Measurements from ENCODE around the gene LIF. TPM values are rescaled to one million over a fixed set of nuclear protein-coding genes. Genes with fewer than 3 reads are reported as not detected.

LIF gene
- total RNA-seq, 1 donor from 2014 or later: 2.3 TPM

DNA sequence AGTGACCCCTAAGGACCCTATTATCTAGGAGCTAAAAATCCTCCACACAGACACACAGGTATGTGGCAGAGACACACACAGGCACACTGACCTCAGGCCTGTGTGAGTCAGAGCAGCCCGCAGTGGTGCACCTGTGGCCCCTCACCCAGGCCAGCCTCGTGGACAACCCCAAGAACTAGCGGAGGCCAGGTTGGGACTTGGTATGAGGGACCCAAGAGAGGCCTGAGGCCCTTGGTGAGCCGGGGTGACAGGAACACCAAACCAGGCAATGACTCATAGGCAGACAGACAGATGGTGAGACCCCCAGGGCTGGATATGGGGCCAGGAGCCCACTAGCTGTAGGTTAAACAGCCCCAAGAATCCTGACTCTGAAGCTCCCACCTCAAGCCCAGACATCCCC is 36.8 kb upstream of the LIF start:
- TF ChIP-seq, protein P1, sequence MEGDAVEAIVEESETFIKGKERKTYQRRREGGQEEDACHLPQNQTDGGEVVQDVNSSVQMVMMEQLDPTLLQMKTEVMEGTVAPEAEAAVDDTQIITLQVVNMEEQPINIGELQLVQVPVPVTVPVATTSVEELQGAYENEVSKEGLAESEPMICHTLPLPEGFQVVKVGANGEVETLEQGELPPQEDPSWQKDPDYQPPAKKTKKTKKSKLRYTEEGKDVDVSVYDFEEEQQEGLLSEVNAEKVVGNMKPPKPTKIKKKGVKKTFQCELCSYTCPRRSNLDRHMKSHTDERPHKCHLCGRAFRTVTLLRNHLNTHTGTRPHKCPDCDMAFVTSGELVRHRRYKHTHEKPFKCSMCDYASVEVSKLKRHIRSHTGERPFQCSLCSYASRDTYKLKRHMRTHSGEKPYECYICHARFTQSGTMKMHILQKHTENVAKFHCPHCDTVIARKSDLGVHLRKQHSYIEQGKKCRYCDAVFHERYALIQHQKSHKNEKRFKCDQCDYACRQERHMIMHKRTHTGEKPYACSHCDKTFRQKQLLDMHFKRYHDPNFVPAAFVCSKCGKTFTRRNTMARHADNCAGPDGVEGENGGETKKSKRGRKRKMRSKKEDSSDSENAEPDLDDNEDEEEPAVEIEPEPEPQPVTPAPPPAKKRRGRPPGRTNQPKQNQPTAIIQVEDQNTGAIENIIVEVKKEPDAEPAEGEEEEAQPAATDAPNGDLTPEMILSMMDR (IDR thresholded peaks at IDR 0.05; ENCODE audit: unreplicated experiment): no peak
- Mint-ChIP-seq H3K27ac (no peak overlapping the region), H3K27me3 (peaks cover 5% of the 10 kb centered on the region), H3K36me3 (ENCODE audit: insufficient read depth) (no peaks in the 10 kb centered on the region), H3K4me3 (ENCODE audit: low read depth) (no peak overlapping the region), H3K4me1 (ENCODE audit: low read depth) (peaks cover 3% of the 10 kb centered on the region), H3K9me3 (ENCODE audit: low read depth) (no peaks in the 10 kb centered on the region)
- DNase-seq (ENCODE audit: low spot score, unreplicated experiment): no peak

DNA sequence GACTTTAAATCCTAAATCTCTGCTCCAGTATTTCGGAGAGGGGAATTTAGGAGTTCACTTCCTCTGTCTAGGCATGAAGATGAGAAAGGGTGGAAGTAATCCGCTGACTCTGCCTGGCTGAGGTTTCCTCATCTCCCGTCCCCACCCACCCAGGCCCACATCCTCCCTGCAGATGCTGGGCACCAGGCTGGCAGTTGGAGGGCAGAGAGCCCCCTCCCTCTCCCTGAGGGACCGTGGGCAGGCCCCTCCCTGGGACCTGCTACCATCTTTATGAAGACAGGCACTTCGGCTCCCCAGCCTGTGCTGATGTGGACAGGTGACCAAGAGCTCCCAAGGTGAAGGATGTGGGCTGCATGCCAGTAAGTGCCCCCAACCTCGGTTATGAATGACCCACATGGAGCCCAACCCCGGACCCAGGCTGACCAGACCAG is 36.1 kb upstream of the LIF start:
- no peak for DNase-seq (ENCODE audit: low spot score, unreplicated experiment)
- Mint-ChIP-seq H3K27ac (no peak overlapping the region), H3K36me3 (ENCODE audit: insufficient read depth) (no peaks in the 10 kb centered on the region), H3K4me3 (ENCODE audit: low read depth) (no peak overlapping the region), H3K4me1 (ENCODE audit: low read depth) (peaks cover 2% of the 10 kb centered on the region), H3K27me3 (peaks cover 6% of the 10 kb centered on the region), H3K9me3 (ENCODE audit: low read depth) (no peaks in the 10 kb centered on the region)
- TF ChIP-seq, protein P1 (IDR thresholded peaks at IDR 0.05; ENCODE audit: unreplicated experiment): no peak

DNA sequence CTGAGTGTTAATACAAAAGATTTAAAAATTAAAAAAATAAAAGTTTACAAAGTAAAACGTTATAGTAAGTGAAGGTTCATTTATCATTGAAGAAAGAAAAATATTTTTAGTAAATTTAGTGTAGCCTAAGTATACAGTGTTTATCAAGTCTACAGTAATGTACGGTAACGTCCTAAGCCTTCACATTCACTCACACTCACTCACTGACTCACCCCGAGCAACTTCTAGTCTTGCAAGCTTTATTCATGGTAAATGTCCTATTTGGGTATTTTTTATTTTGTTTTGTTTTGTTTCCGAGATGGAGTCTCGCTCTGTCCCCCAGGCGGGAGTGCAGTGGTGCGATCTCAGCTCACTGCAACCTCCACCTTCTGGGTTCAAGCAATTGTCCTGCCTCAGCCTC is 33.9 kb upstream of the LIF start:
- DNase-seq (ENCODE audit: low spot score, unreplicated experiment): no peak
- Mint-ChIP-seq H3K9me3 (ENCODE audit: low read depth) (no peaks in the 10 kb centered on the region), H3K27ac (no peak overlapping the region), H3K27me3 (peaks cover 11% of the 10 kb centered on the region), H3K4me3 (ENCODE audit: low read depth) (no peak overlapping the region), H3K4me1 (ENCODE audit: low read depth) (peaks cover 2% of the 10 kb centered on the region), H3K36me3 (ENCODE audit: insufficient read depth) (no peaks in the 10 kb centered on the region)
- TF ChIP-seq, protein P1 (IDR thresholded peaks at IDR 0.05; ENCODE audit: unreplicated experiment): no peak

DNA sequence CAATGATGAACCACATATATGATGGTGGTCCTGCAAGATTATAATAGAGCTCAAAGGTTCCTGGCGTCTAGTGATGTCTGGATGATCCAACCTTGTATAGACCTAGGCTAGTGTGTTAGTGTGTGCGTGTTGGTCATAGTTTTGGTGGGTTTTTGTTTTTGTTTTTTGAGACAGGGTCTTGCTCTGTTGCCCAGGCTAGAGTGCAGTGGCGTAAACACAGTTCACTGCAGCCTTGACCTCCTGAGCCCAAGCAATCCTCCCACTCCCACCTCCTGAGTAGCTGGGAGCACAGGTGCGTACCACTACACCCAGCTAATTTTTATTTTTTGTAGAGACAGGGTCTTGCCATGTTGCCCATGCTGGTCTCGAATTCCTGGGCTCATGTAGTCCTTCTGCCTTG is 33.4 kb upstream of the LIF start:
- peaks cover 2% of the 10 kb centered on the region for H3K4me1 Mint-ChIP-seq (ENCODE audit: low read depth)
- no peak for DNase-seq (ENCODE audit: low spot score, unreplicated experiment)
- TF ChIP-seq, protein P1 (IDR thresholded peaks at IDR 0.05; ENCODE audit: unreplicated experiment): no peak

DNA sequence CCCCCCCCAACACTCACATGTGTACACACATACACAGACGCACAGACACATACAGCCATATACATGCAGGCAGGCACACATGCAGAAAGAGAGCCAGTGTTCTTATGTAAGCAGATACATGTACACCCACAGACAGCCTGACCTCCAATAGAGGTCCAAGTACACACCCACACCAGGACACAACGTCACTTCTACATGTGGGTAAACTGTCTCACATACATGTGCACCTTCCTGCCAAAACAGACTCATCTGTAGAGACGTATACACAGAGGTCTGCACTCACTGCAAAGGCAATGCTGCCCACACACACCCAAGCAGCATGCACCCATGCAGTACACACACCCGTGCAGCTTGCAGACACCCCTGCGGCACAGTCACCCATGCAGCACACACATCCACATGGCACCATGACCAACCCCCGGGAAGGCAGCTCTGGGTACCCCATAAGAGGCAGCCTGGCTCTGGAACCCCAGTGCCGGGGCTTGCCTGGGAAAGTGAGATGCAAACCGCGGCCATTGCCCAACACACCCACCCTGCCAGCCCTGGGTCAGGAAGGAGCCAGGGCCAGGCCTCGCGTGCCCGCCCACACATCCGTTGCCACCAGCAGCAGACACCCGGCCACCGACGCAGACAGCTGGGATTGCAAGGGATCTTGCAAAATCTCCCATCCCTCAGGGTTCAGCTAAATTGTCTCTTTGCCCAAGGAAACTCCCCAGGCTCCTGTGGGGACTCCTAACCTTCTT is 32.7 kb upstream of the LIF start:
- TF ChIP-seq, protein P1 (IDR thresholded peaks at IDR 0.05; ENCODE audit: unreplicated experiment): no peak
- DNase-seq (ENCODE audit: low spot score, unreplicated experiment): no peak

More for the DNA sequence above, 33.4 kb upstream of the LIF start:
- Mint-ChIP-seq H3K27ac (no peak overlapping the region), H3K36me3 (ENCODE audit: insufficient read depth) (no peaks in the 10 kb centered on the region), H3K27me3 (peaks cover 13% of the 10 kb centered on the region), H3K9me3 (ENCODE audit: low read depth) (no peaks in the 10 kb centered on the region), H3K4me3 (ENCODE audit: low read depth) (no peak overlapping the region)

More for the DNA sequence above, 32.7 kb upstream of the LIF start:
- no peaks in the 10 kb centered on the region for H3K9me3 Mint-ChIP-seq (ENCODE audit: low read depth)
- peaks cover 2% of the 10 kb centered on the region for H3K4me1 Mint-ChIP-seq (ENCODE audit: low read depth)
- peaks cover 16% of the 10 kb centered on the region for H3K27me3 Mint-ChIP-seq
- H3K36me3 Mint-ChIP-seq (ENCODE audit: insufficient read depth): no peaks in the 10 kb centered on the region
- no peak overlapping the region for H3K27ac Mint-ChIP-seq
- no peak overlapping the region for H3K4me3 Mint-ChIP-seq (ENCODE audit: low read depth)

All from progenitor cell of endocrine pancreas (in vitro differentiated cells).